Stimulated activated effector memory CD8-positive, alpha-beta T cell treated with anti-CD3 and anti-CD28 coated beads, Interleukin-12 subunit alpha, Interleukin-12 subunit beta, amount 100 ng/mL, for 72 hours (primary cell): ENCODE data around the gene MARK4.
"Not testable (repeated sequence)": the region's sequence is repeated elsewhere in the genome, so short reads cannot be mapped to it uniquely, and the experiment has no call there.

Source experiments
- ATAC-seq: fragments of 150-1000 bp; cut with Tn5 transposase; 2 replicates; pipeline ENCODE4 v1.10.0; 2021
- DNase-seq, 2 donors: peaks; one replicate each; pipeline ENCODE4 v3.0.0; 2021 to 2022; ENCODE audit warnings: low spot score in 2 of 2
- H3K27ac Mint-ChIP-seq: one replicate; pipeline ENCODE4 v1.8.0; 2022; ENCODE audit warnings: mild to moderate bottlenecking, mixed read lengths
- H3K36me3 Mint-ChIP-seq: one replicate; pipeline ENCODE4 v1.8.0; 2022; ENCODE audit warnings: mild to moderate bottlenecking, mixed read lengths
- H3K4me1 Mint-ChIP-seq: one replicate; pipeline ENCODE4 v1.8.0; 2022; ENCODE audit warnings: mixed read lengths
- H3K4me3 Mint-ChIP-seq: one replicate; pipeline ENCODE4 v1.8.0; 2022; ENCODE audit warnings: mild to moderate bottlenecking, mixed read lengths
- H3K9me3 Mint-ChIP-seq: one replicate; pipeline ENCODE4 v1.8.0; 2022; ENCODE audit warnings: mixed read lengths

MARK4 gene

DNA sequence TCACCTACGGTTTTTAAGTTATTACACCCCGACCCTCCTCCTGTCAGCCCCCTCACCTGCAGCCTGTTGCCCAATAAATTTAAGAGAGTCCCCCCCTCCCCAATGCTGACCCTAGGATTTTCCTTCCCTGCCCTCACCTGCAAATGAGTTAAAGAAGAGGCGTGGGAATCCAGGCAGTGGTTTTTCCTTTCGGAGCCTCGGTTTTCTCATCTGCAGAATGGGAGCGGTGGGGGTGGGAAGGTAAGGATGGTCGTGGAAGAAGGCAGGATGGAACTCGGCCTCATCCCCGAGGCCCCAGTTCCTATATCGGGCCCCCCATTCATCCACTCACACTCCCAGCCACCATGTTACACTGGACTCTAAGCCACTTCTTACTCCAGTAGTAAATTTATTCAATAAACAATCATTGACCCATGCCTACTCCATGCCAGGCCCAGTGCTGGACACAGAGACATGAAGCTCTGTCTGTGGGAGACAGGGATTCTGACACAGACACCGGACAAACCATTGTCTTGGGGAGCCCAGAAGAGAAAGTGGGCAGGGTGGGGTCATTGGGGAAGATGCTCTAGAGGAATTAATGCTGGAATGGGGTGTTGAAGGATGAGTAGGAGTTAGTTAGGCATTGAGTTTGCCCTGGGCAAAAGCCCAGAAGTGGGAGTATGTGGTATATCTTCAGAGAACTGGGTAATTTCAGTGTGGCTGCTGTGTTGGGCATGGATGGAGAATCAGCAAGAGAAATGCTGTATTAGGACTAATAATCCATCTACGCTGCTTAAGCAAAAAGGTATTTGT lies 52.4 kb downstream of the MARK4 start:
- H3K27ac Mint-ChIP-seq = no peak overlapping the region
- ATAC-seq (no peak), DNase-seq (no peak)
- no peak overlapping the region for H3K4me3 Mint-ChIP-seq
- peaks cover 23% of the 10 kb centered on the region for H3K36me3 Mint-ChIP-seq
- H3K9me3 Mint-ChIP-seq = peaks cover 3% of the 10 kb centered on the region
- peaks cover 6% of the 10 kb centered on the region for H3K4me1 Mint-ChIP-seq

DNA sequence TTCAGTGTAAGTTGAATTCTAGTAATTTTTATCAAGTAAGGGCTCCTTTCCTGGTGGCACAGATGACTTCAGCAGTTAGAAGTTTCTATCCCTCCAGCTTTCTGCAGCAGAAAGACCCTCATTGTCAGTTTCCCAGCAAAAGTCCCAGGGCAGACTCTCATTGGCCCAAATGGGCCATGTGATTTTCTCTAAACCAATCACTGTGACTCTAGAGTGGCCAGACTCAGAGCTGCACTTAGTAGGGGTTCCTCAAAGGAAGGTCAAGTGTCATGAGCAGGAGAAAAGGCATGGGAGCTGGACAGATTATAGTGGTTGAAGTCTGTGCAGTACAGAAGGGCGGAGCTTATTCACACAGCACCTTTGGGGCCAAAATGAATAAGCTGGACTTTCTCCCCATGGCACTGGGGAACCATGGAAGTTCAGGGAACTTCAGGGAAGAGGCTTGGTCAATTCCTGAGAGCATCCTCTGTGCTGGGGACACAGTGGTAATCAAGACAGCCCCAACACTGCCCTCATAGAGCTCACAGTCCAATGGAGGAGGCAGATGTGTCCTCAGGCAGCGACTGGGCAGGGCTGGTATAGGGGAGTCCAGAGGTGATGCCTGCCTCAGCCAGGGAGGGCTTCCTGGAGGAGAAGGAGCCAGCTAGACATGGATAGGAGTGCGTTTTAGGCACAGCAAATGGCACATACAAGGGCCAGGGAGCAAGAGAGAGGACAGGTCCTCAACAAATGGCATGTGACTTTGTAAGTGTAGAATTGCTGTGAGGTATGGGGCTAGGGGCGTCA lies 53.3 kb downstream of the MARK4 start:
- H3K36me3 Mint-ChIP-seq = peaks cover 14% of the 10 kb centered on the region
- H3K9me3 Mint-ChIP-seq = peaks cover 3% of the 10 kb centered on the region
- DNase-seq (no peak), ATAC-seq (no peak)
- H3K27ac Mint-ChIP-seq = peak overlapping the region; percentile 0
- H3K4me3 Mint-ChIP-seq = no peak overlapping the region
- H3K4me1 Mint-ChIP-seq = peaks cover 6% of the 10 kb centered on the region

DNA sequence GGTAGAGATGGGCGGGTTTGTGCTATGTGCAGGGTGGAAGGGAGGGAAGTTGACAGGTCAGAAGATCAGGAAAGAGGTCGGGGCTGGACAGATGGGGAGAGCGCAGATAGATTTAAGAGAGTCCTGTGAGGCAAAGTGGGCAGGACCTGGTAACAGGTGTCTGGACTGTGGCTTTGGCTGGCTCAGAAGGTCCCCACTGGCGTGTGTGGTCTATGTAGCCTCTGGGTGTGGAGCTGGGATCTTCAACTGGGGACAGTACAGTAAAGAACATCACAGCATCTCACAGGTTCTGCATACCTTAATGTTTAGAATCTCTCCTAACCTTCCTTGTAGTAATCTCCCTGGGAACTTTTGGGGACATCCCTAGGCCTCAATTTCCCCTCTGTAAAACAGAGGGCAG lies 53.9 kb downstream of the MARK4 start:
- H3K4me1 Mint-ChIP-seq = peaks cover 6% of the 10 kb centered on the region
- peak overlapping the region; percentile 0 for H3K27ac Mint-ChIP-seq
- H3K36me3 Mint-ChIP-seq = peaks cover 13% of the 10 kb centered on the region

DNA sequence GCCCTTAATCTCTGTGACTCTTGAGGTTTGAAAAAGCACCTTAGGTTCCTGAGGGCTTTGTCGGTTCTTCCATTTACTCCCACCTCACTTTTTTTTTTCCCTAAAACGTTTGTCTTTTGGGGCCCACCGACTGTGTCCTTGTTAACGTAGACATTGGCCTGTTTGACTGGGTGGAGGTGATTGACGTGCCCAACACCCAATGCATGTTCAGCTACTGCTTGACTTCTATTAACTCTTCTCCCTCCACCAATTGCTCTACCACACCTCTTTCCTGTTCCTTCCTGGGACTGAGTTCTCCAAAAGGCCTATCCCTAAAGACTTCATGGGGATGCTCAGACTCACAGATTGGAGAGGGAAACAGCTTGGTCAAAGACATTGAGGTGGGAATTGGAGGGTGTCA lies 54.4 kb downstream of the MARK4 start:
- Mint-ChIP-seq H3K4me3 (no peak overlapping the region), H3K27ac (peak overlapping the region; percentile 0), H3K4me1 (peaks cover 6% of the 10 kb centered on the region), H3K36me3 (peaks cover 13% of the 10 kb centered on the region), H3K9me3 (peaks cover 3% of the 10 kb centered on the region)
- ATAC-seq (no peak), DNase-seq (no peak)

More for the DNA sequence above, 53.9 kb downstream of the MARK4 start:
- peaks cover 3% of the 10 kb centered on the region for H3K9me3 Mint-ChIP-seq
- ATAC-seq (no peak), DNase-seq (no peak)
- no peak overlapping the region for H3K4me3 Mint-ChIP-seq

DNA sequence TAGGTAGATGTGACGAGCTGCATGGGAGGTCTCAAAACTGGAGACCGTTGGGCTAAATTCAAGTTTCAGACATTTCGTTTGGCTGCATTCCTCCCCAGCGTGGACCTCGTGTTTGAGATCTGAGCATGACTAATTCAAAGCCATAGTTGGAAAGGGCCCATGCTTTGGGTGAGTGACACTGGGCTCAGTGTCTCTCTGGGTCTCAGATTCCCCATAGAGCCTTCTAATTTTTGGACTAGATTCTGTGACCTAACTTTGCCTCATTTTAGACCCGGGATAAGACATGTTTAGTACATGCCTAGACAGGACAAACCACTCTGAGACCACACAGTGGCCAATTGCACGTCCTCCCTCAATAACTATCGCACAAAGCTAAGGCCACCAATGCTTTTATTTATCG lies 55.0 kb downstream of the MARK4 start:
- Mint-ChIP-seq H3K27ac (no peak overlapping the region), H3K4me1 (peaks cover 6% of the 10 kb centered on the region), H3K4me3 (no peak overlapping the region), H3K9me3 (peaks cover 3% of the 10 kb centered on the region), H3K36me3 (peaks cover 13% of the 10 kb centered on the region)
- no peak for ATAC-seq
- DNase-seq = no peak

DNA sequence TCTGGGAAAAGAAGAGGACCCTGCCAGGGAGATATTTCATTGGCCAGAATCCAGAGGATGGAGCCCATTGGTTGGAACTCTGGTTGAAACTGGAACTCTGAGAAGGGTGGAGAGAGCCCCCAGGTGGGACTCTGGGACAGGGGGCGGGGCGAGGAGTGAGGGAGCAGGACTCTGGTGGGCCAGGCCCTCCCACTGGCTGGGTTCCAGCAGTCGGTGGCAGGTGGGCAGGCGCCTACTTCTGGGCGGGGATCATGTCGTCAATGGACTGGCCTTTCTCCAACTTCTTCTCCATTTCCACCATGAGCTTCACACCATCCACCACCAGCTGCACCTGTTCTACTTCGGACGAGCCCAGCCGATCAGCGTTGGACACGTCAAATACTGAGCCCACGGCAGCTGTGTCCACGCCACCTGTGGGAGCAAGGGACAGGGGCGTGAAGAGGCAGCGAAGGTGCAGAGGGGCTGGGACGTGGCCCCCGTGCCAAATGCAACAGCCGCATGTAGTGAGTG lies 55.5 kb downstream of the MARK4 start:
- ATAC-seq = no peak

DNA sequence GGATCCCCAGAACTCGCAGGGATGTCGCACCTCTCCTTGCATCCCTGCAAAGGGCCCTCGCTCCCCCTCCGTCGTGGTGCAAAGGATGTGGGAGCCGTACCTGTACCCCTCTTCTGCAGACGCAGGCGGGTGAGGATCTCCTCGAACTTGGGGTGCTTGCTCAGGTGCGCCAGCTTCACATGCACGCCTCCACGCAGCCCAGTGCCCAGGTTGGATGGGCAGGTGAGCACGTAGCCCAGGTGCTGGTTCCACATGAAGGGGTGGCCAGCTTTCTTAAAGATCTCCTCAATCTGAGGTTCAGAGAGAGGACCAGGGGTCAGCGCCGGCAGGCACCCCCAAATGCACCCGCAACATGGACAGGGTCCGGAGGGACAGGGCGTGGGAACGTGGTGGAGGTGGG lies 56.3 kb downstream of the MARK4 start:
- H3K4me1 Mint-ChIP-seq = peaks cover 6% of the 10 kb centered on the region
- peaks cover 3% of the 10 kb centered on the region for H3K9me3 Mint-ChIP-seq
- ATAC-seq = no peak
- H3K36me3 Mint-ChIP-seq = peaks cover 13% of the 10 kb centered on the region
- H3K4me3 Mint-ChIP-seq = no peak overlapping the region
- no peak for DNase-seq
- H3K27ac Mint-ChIP-seq = peak overlapping the region; percentile 69

More for the DNA sequence above, 55.5 kb downstream of the MARK4 start:
- Mint-ChIP-seq H3K27ac (no peak overlapping the region), H3K4me1 (peaks cover 6% of the 10 kb centered on the region), H3K4me3 (no peak overlapping the region), H3K36me3 (peaks cover 13% of the 10 kb centered on the region), H3K9me3 (peaks cover 3% of the 10 kb centered on the region)
- DNase-seq = no peak

DNA sequence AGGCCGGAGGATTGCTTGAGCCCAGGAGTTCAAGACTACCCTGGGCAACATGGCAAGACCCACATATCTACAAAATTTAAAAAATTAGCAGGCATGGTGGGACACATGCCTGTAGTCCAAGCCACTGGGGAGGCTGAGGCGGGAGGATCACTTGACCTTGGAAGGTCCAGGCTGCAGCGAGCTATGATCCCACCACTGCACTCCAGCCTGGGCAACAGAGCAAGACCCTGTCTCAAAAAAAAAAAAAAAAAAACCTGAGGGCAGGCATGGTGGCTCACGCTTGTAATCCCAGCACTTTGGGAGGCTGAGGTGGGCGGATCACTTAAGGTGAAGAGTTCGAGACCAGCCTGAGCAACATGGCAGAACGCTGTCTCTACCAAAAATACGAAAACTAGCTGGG lies 58.3 kb downstream of the MARK4 start:
- H3K36me3 Mint-ChIP-seq, H3K27ac Mint-ChIP-seq, H3K4me3 Mint-ChIP-seq, ATAC-seq, H3K9me3 Mint-ChIP-seq, DNase-seq, H3K4me1 Mint-ChIP-seq: not testable (repeated sequence)

DNA sequence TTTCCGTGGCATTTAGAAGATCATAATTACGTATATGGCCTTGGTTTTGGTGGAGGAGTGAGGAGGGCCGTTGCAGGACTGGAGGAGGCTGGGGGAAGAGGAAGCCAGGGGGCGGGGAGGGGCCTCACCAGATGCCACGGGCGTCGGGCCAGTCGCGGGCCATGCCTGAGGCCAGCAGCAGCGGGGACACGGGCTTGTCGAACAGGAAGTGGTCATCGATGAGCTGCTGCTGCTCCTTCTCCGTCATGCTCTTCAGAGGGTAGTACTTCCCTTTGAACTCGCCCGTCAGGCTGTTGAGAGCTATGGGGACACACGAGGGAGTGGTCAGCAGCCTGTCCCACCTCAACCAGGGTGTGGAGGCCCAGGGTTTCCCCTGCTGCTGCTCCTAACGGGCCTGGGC lies 60.5 kb downstream of the MARK4 start:
- H3K4me1 Mint-ChIP-seq = no peaks in the 10 kb centered on the region
- H3K4me3 Mint-ChIP-seq = no peak overlapping the region
- peaks cover 5% of the 10 kb centered on the region for H3K36me3 Mint-ChIP-seq
- no peaks in the 10 kb centered on the region for H3K9me3 Mint-ChIP-seq
- DNase-seq (no peak), ATAC-seq (no peak)
- H3K27ac Mint-ChIP-seq = no peak overlapping the region

DNA sequence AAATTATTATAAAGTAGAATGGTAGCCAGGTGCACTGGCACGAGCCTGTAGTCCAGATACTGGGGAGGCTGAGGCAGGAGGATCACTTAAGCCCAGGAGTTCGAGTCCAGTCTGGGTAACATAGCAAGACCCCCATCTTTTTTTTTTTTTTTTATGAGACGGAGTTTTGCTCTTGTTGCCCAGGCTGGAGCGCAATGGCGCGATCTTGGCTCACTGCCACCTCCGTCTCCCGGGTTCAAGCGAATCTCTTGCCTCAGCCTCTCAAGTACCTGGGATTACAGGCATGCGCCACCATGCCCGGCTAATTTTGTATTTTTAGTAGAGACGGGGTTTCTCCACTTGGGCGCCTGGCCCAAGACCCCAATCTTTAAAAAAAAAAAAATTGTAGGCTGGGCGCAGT lies 61.2 kb downstream of the MARK4 start:
- H3K9me3 Mint-ChIP-seq, DNase-seq, H3K27ac Mint-ChIP-seq, H3K4me1 Mint-ChIP-seq, H3K36me3 Mint-ChIP-seq, ATAC-seq, H3K4me3 Mint-ChIP-seq: not testable (repeated sequence)

DNA sequence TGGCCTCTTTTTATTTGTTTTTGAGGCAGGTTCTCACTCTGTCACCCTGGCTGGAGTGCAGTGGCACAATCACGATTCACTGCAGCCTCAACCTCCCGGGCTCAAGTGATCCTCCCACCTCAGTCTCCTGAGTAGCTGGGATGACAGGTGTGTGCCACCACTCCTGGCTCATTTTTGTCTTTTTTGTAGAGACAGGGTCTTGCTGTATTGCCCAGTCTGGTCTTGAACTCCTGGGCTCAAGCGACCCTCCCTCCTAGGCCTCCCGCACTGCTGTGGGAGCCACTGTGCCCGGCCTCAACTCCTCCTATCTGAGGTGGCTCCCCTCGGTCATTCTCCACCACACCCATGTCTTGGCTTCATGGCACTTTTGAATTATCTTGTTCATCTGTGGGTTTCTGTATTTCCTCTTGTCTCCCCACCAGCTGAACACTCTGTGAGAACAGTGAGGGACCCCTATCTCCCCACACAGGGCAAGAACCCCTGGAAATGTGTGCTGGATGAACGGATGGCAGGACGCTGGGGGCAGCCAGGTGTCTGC lies 63.7 kb downstream of the MARK4 start:
- DNase-seq (no peak), ATAC-seq (no peak)
- H3K9me3 Mint-ChIP-seq = no peaks in the 10 kb centered on the region
- H3K36me3 Mint-ChIP-seq = no peaks in the 10 kb centered on the region
- H3K4me3 Mint-ChIP-seq = no peak overlapping the region
- H3K4me1 Mint-ChIP-seq = no peaks in the 10 kb centered on the region
- H3K27ac Mint-ChIP-seq = no peak overlapping the region

DNA sequence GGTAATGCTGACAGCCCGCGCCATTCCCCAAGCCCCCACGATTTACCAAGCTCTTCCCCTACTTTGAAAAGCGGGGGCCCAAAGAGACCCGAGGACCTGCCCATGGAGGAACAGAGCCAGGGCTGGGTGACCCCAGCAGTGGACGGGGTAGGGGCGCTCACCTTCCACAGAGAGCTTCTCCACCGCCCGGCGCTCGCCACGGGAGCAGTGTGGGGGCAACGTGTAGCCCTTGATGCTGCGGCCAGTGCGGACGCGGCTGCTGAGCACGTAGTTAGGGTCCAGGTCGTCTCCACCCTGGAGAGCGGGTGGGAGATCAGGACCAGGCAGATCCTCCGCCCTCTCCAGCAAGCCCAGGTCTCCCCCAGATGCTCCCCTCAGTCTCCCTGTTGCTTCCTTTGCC lies 64.2 kb downstream of the MARK4 start:
- Mint-ChIP-seq H3K27ac (no peak overlapping the region), H3K36me3 (no peaks in the 10 kb centered on the region), H3K4me3 (no peak overlapping the region), H3K9me3 (no peaks in the 10 kb centered on the region), H3K4me1 (no peaks in the 10 kb centered on the region)
- ATAC-seq = no peak
- DNase-seq = no peak

DNA sequence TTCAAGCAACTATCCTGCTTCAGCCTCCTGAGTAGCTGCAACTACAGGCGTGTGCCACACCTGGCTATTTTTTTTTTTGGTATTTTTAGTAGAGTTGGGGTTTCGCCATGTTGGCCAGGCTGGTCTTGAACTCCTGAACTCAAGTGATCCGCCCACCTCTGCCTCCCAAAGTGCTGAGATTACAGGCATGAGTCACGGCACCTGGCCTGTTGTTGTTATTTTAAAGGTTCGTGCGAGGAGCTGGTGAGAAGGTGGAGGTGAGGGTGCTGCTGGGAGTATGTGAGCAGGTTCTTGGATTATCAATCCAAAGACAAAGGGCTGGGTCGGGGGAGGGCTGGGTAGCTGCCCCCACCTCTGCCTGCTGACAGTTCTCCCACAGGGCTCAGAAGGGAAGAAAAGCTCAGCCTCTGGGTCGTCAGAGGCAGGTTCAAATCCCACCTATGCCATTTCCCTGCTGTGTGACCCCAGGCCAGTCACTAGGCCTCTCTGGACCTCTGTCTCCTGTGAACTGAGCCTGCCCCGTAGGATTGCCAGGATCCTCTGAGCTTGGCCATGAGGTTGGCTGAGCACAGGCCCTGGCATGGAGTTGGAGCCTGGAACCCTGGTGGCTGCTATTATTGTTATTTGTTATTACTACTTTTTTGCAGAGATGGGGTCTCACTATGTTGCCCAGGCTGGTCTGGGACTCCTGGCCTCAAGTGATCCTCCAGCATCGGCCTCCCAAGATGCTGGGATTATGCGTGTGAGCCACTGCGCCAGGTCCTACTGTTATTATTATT lies 70.1 kb downstream of the MARK4 start:
- Mint-ChIP-seq H3K4me1 (peaks cover under 1% of the 10 kb centered on the region), H3K27ac (no peak overlapping the region), H3K36me3 (no peaks in the 10 kb centered on the region), H3K9me3 (no peaks in the 10 kb centered on the region), H3K4me3 (no peak overlapping the region)
- ATAC-seq (no peak), DNase-seq (no peak)

DNA sequence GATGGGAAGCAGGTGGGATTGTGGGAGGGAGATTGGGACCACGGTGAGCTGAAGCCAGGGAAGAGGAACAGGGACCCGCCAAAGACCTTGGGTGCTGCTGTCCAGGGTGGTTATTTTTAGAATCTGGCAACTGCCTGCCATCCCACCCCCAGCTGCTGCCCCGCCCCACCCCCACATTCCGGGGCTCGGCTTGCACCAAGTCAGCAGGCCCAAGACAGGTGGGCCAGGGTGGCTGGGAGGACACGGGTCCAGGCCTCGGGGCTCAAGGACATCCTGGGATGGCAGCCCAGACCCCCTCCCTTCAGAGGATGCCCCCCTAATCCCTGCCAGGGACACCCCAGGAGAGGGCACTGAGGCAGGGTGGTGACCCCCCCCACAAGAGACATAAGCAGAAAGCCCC lies 70.8 kb downstream of the MARK4 start:
- DNase-seq (no peak), ATAC-seq (no peak)
- Mint-ChIP-seq H3K36me3 (no peaks in the 10 kb centered on the region), H3K9me3 (no peaks in the 10 kb centered on the region), H3K27ac (no peak overlapping the region), H3K4me1 (peaks cover 5% of the 10 kb centered on the region), H3K4me3 (no peak overlapping the region)

DNA sequence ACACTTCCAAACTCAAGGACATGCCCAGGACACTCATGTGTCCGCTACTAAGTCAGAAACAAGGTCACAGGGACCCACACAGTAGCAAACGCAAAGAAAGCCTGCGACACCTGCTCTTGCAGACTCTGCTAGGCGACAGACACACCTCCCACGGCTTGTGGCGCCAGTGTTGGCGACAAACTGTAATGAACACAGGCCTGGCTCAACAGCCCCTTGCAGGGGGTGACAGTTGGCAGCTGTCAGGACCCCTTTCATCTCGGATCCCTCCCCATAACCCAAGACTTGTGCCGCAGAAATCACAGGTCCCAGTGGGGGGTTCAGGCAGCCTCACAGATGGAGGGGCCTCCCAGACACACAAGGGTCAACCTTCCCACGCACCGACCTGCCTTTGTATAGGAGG lies 71.2 kb downstream of the MARK4 start:
- H3K36me3 Mint-ChIP-seq = no peaks in the 10 kb centered on the region
- no peak for ATAC-seq
- no peak for DNase-seq

More for the DNA sequence above, 71.2 kb downstream of the MARK4 start:
- H3K27ac Mint-ChIP-seq = no peak overlapping the region
- peaks cover 5% of the 10 kb centered on the region for H3K4me1 Mint-ChIP-seq
- no peaks in the 10 kb centered on the region for H3K9me3 Mint-ChIP-seq
- H3K4me3 Mint-ChIP-seq = no peak overlapping the region
